K562 (cell line): ENCODE measurements around the gene UBE2V1. TPM values are rescaled to one million over a fixed set of nuclear protein-coding genes. Genes with fewer than 3 reads are reported as not detected.

Source experiments
- BRF2 ChIP-seq: IDR thresholded peaks from 3 replicates; pipeline ENCODE4 v1.6.1; 2011; ENCODE audit warnings: borderline replicate concordance, mild to moderate bottlenecking; ENCODE audit not compliant: insufficient read length, insufficient read depth
- CBX3 ChIP-seq, 2 experiments: IDR thresholded peaks; 1 replicate in 1 of 2; 2 replicates in 1 of 2; pipeline ENCODE4 v1.6.1; 2012; ENCODE audit warnings: inconsistent platforms in 2 of 2, low read length in 2 of 2, borderline replicate concordance in 1 of 2, control low read depth in 1 of 2
- DIDO1 ChIP-seq: fragments of 450-650 bp; IDR thresholded peaks from 2 replicates; pipeline ENCODE4 v1.6.1; 2016; ENCODE audit warnings: low read depth, missing biosample characterization, missing genetic modification characterization
- FOXA1 ChIP-seq: fragments of 450-650 bp; IDR thresholded peaks from 2 replicates; pipeline ENCODE4 v1.6.1; 2016; ENCODE audit warnings: mild to moderate bottlenecking, borderline replicate concordance
- FOXJ3 ChIP-seq: sonication (generic); formaldehyde crosslinking; IDR thresholded peaks from 2 replicates; pipeline ENCODE4 v1.4.0; 2020; ENCODE audit warnings: mild to moderate bottlenecking, missing genetic modification reagents
- FOXP4 ChIP-seq: sonication (generic); formaldehyde crosslinking; IDR thresholded peaks from 2 replicates; pipeline ENCODE4 v1.8.0; 2022; ENCODE audit warnings: mild to moderate bottlenecking, missing genetic modification reagents, borderline replicate concordance
- GABPB1 ChIP-seq: sonication (generic); formaldehyde crosslinking; IDR thresholded peaks from 2 replicates; pipeline ENCODE4 v1.8.0; 2022; ENCODE audit warnings: mild to moderate bottlenecking, missing genetic modification reagents
- IFI16 ChIP-seq: fragments of 250-450 bp; sonication (Bioruptor Pico); IDR thresholded peaks from 2 replicates; pipeline ENCODE4 v2.1.2; 2022; ENCODE audit warnings: mild to moderate bottlenecking, inconsistent platforms
- IRF2 ChIP-seq: sonication (generic); formaldehyde crosslinking; IDR thresholded peaks from 2 replicates; pipeline ENCODE4 v1.8.1; 2022; ENCODE audit warnings: mild to moderate bottlenecking, missing genetic modification reagents
- KLF1 ChIP-seq: fragments of 450-650 bp; IDR thresholded peaks from 2 replicates; pipeline ENCODE4 v1.6.1; 2016; ENCODE audit warnings: missing genetic modification characterization, missing compliant biosample characterization
- NFRKB ChIP-seq: fragments of 450-650 bp; IDR thresholded peaks from 2 replicates; pipeline ENCODE4 v1.6.1; 2016; ENCODE audit warnings: low read depth
- POLR2AphosphoS5 ChIP-seq: IDR thresholded peaks from 2 replicates; pipeline ENCODE4 v1.6.1; 2011; ENCODE audit warnings: mild to moderate bottlenecking, low read depth, low read length, moderate library complexity; ENCODE audit not compliant: control insufficient read depth, insufficient read depth
- RBM15 ChIP-seq: fragments of 200-400 bp; formaldehyde crosslinking; IDR thresholded peaks from 2 replicates; pipeline ENCODE4 v1.6.1; 2018; ENCODE audit warnings: mild to moderate bottlenecking, low read length, moderate library complexity; ENCODE audit not compliant: insufficient read depth
- RHOXF2B ChIP-seq: fragments of 250-450 bp; sonication (Bioruptor Pico); conservative IDR thresholded peaks from 2 replicates; pipeline ENCODE4 v1.5.1; 2021
- SLC30A9 ChIP-seq: fragments of 250-450 bp; sonication (Bioruptor Pico); IDR thresholded peaks from 2 replicates; pipeline ENCODE4 v1.8.0; 2022; ENCODE audit warnings: mild to moderate bottlenecking, moderate library complexity
- SRSF7 ChIP-seq: fragments of 200-400 bp; formaldehyde crosslinking; optimal IDR thresholded peaks from 2 replicates; pipeline ENCODE3; 2017; ENCODE audit warnings: mild to moderate bottlenecking, low read depth, low read length
- TAF1 ChIP-seq: IDR thresholded peaks from 2 replicates; pipeline ENCODE4 v1.6.1; 2011; ENCODE audit warnings: mild to moderate bottlenecking, low read length, moderate library complexity; ENCODE audit not compliant: insufficient read depth, control insufficient read depth, severe bottlenecking; ENCODE audit errors: extremely low read depth
- XRCC5 ChIP-seq: fragments of 200-400 bp; formaldehyde crosslinking; IDR thresholded peaks from 2 replicates; pipeline ENCODE4 v1.6.1; 2017; ENCODE audit warnings: low read depth, mild to moderate bottlenecking, low read length
- ZBTB5 ChIP-seq: fragments of 450-650 bp; IDR thresholded peaks from 2 replicates; pipeline ENCODE4 v1.6.1; 2017; ENCODE audit warnings: antibody characterized with exemption
- ZFP36 ChIP-seq: fragments of 150-350 bp; IDR thresholded peaks from 2 replicates; pipeline ENCODE4 v1.6.1; 2018; ENCODE audit warnings: low read length, low read depth; ENCODE audit not compliant: partially characterized antibody
- ZFX ChIP-seq: sonication (generic); formaldehyde crosslinking; IDR thresholded peaks from 2 replicates; pipeline ENCODE4 v1.8.0; 2022; ENCODE audit warnings: mild to moderate bottlenecking, missing genetic modification reagents, moderate library complexity
- ZNF507 ChIP-seq: conservative IDR thresholded peaks from 2 replicates; pipeline ENCODE4 v1.6.1; 2017; ENCODE audit warnings: missing genetic modification characterization, missing compliant biosample characterization
- ZNF644 ChIP-seq: fragments of 200-800 bp; sonication (Bioruptor generic); IDR thresholded peaks from 2 replicates; pipeline ENCODE4 v1.6.1; 2016; ENCODE audit warnings: low read depth, missing genetic modification characterization, missing compliant biosample characterization
- ZNF830 ChIP-seq: fragments of 250-450 bp; sonication (Bioruptor Pico); IDR thresholded peaks from 2 replicates; pipeline ENCODE4 v1.5.0; 2021; ENCODE audit warnings: mild to moderate bottlenecking
- polyA plus RNA-seq, 8 experiments: library from polyadenylated mRNA; depleted of rRNA in 4 of 8; stranded (reverse) in 5 of 8; unstranded in 3 of 8; fragments of >200 nt; fragmentation: Nextera tagmentation in 2 of 8; fragmentation: Illumina TruSeq in 1 of 8; extraction: Ambion mirVana in 2 of 8; extraction: Trizol in 1 of 8; gene quantifications; 2 replicates each; pipeline versions ENCODE4 v1.2.1 to v1.2.3, GENCODE V29; 2011 to 2014; ENCODE audit warnings: inconsistent platforms in 1 of 8, missing spikeins in 1 of 8
- total RNA-seq, 7 experiments: library from RNA; depleted of rRNA in 6 of 7; stranded (reverse); fragments of >200 nt in 6 of 7; fragmentation: Illumina TruSeq in 2 of 7; extraction: Trizol in 2 of 7; gene quantifications; 2 replicates each; pipeline versions ENCODE4 v1.2.1 to v1.2.3, GENCODE V29; 2011 to 2021; ENCODE audit warnings: low replicate concordance in 1 of 7

UBE2V1 gene
- total and polyA plus RNA-seq, 9 of the 15 experiments (the other 6 are each of a cell fraction or from before 2014, with no cell fraction given) = 93.0 to 357 (median 119) TPM

GRCh38 chr20:50153500-50154377 lies 40.8 kb upstream of the UBE2V1 start, which contains the start of gene PEDS1 (continued):
- no peak for TF ChIP-seq ZBTB5
- TF ChIP-seq IRF2 (CRISPR knock-in tag) = no peak
- peak; percentile 58 for TF ChIP-seq POLR2AphosphoS5
- peak; percentile 56; the same call in 1 of the 2 replicates for TF ChIP-seq GABPB1 (CRISPR knock-in tag)
- TF ChIP-seq CBX3 (IDR thresholded peaks at IDR 0.05; ENCODE audit: borderline replicate concordance in 1 of 2, low read length in 2 of 2) = peak in 1 of 2 experiments; percentile 86; a peak in 1 of 3 replicates
- no peak for TF ChIP-seq XRCC5
- TF ChIP-seq FOXA1 = no peak
- TF ChIP-seq RBM15 = no peak
- no peak for TF ChIP-seq SLC30A9 (CRISPR knock-in tag)
- 0 out of 2 replicates have a peak, but pooled peaks have one; percentile 62 for TF ChIP-seq RHOXF2B (CRISPR knock-in tag)
- no peak for TF ChIP-seq DIDO1
- TF ChIP-seq FOXJ3 (CRISPR knock-in tag) = no peak
- TF ChIP-seq KLF1 = no peak
- no peak for TF ChIP-seq BRF2
- TF ChIP-seq IFI16 (CRISPR knock-in tag) = no peak
- no peak for TF ChIP-seq ZFP36
- TF ChIP-seq ZNF644 = no peak
- no peak; the same call in 1 of the 2 replicates for TF ChIP-seq NFRKB
- TF ChIP-seq TAF1 = peak; percentile 80
- no peak for TF ChIP-seq ZNF830 (CRISPR knock-in tag)
- peak; percentile 94 for TF ChIP-seq ZFX
- TF ChIP-seq FOXP4 (CRISPR knock-in tag) = peak; percentile 87; the same call in 1 of the 2 replicates
- no peak for TF ChIP-seq ZNF507 (tag)
- TF ChIP-seq SRSF7 = no peak
